DOHH2 (cell line): ENCODE results near the gene ZSCAN18.

Source experiments
- H3F3A ChIP-seq: fragments of 200-600 bp; sonication (generic), shearing (Covaris generic); 2 replicates; pipeline ENCODE4 v1.6.0; 2016; ENCODE audit warnings: antibody characterized with exemption, mild to moderate bottlenecking; ENCODE audit not compliant: control insufficient read depth, insufficient read depth
- H3K27ac ChIP-seq: fragments of 200-600 bp; sonication (generic); 2 replicates; pipeline ENCODE4 v1.5.1; 2014; ENCODE audit warnings: low read depth, mild to moderate bottlenecking, low read length, moderate library complexity
- H3K27me3 ChIP-seq: fragments of 200-600 bp; sonication (generic); 2 replicates; pipeline ENCODE4 v1.6.1; 2014; ENCODE audit warnings: mild to moderate bottlenecking, low read length, mixed read lengths; ENCODE audit not compliant: control insufficient read depth
- H3K36me3 ChIP-seq: fragments of 200-600 bp; sonication (generic); 2 replicates; pipeline ENCODE4 v1.6.1; 2014; ENCODE audit warnings: mild to moderate bottlenecking, low read length, moderate library complexity, mixed read lengths; ENCODE audit not compliant: control insufficient read depth
- H3K4me1 ChIP-seq: fragments of 200-600 bp; sonication (generic); 2 replicates; pipeline ENCODE4 v1.6.1; 2014; ENCODE audit warnings: mild to moderate bottlenecking, low read length, mixed read lengths; ENCODE audit not compliant: control insufficient read depth
- H3K4me2 ChIP-seq: fragments of 200-600 bp; sonication (generic); 2 replicates; pipeline ENCODE4 v1.6.0; 2014; ENCODE audit warnings: mild to moderate bottlenecking, low read length, moderate library complexity
- H3K4me3 ChIP-seq: fragments of 200-600 bp; sonication (generic); 2 replicates; pipeline ENCODE4 v1.5.1; 2014; ENCODE audit warnings: mild to moderate bottlenecking, low read length, mixed read lengths
- H3K79me2 ChIP-seq: fragments of 200-600 bp; sonication (generic); 2 replicates; pipeline ENCODE4 v1.6.1; 2014; ENCODE audit warnings: mild to moderate bottlenecking, low read length, mixed read lengths; ENCODE audit not compliant: control insufficient read depth
- H3K9me2 ChIP-seq: fragments of 200-600 bp; sonication (generic); replicated peaks from 2 replicates; pipeline ENCODE4 v1.6.1; 2014; ENCODE audit warnings: mild to moderate bottlenecking, low read length, mixed read lengths; ENCODE audit not compliant: control insufficient read depth
- H3K9me3 ChIP-seq: fragments of 200-600 bp; sonication (generic); 2 replicates; pipeline ENCODE4 v1.6.1; 2014; ENCODE audit warnings: antibody characterized with exemption, low read length, mixed read lengths; ENCODE audit not compliant: control insufficient read depth, insufficient read depth
- H4K20me1 ChIP-seq: fragments of 200-600 bp; sonication (generic); 2 replicates; pipeline ENCODE4 v1.6.0; 2014; ENCODE audit warnings: low read depth, mild to moderate bottlenecking, antibody characterized with exemption, low read length, moderate library complexity; ENCODE audit not compliant: control insufficient read depth, insufficient read depth
- CTCF ChIP-seq: fragments of 200-600 bp; sonication (generic); IDR thresholded peaks from one replicate; pipeline ENCODE4 v1.5.1; 2014; ENCODE audit warnings: antibody characterized with exemption, mild to moderate bottlenecking, low read depth, low read length; ENCODE audit not compliant: poor library complexity, severe bottlenecking
- EZH2phosphoT487 ChIP-seq: fragments of 200-600 bp; sonication (generic); IDR thresholded peaks from 2 replicates; pipeline ENCODE4 v1.6.1; 2017; ENCODE audit warnings: borderline replicate concordance, mild to moderate bottlenecking, antibody characterized with exemption, low read length, moderate library complexity, mixed read lengths

ZSCAN18 gene

GRCh38 chr19:58083021-58083420 lies 15.0 kb downstream of the ZSCAN18 start:
- Histone ChIP-seq H3K36me3 (no peaks in the 10 kb centered on the region), H3K9me3 (peaks cover 38% of the 10 kb centered on the region; the same call in 1 of the 2 replicates), H3K4me3 (no peak overlapping the region), H3F3A (no peaks in the 10 kb centered on the region), H3K27ac (no peak overlapping the region), H3K27me3 (no peaks in the 10 kb centered on the region), H3K9me2 (no peaks in the 10 kb centered on the region), H3K4me2 (no peak overlapping the region), H3K79me2 (no peaks in the 10 kb centered on the region), H4K20me1 (no peaks in the 10 kb centered on the region), H3K4me1 (no peaks in the 10 kb centered on the region)
- TF ChIP-seq EZH2phosphoT487 (no peak), CTCF (no peak)

GRCh38 chr19:58079792-58080191 lies 18.2 kb downstream of the ZSCAN18 start:
- no peak overlapping the region for H3K27ac ChIP-seq
- H3K36me3 ChIP-seq = no peaks in the 10 kb centered on the region
- no peak overlapping the region for H3K4me2 ChIP-seq
- H3K79me2 ChIP-seq = no peaks in the 10 kb centered on the region
- no peaks in the 10 kb centered on the region for H3F3A ChIP-seq
- peaks cover 19% of the 10 kb centered on the region; the same call in 1 of the 2 replicates for H3K9me3 ChIP-seq
- no peaks in the 10 kb centered on the region for H3K4me1 ChIP-seq
- no peaks in the 10 kb centered on the region for H3K27me3 ChIP-seq
- TF ChIP-seq CTCF = no peak
- no peak for TF ChIP-seq EZH2phosphoT487
- H4K20me1 ChIP-seq = no peaks in the 10 kb centered on the region
- no peak overlapping the region for H3K4me3 ChIP-seq
- H3K9me2 ChIP-seq = no peaks in the 10 kb centered on the region

DNA sequence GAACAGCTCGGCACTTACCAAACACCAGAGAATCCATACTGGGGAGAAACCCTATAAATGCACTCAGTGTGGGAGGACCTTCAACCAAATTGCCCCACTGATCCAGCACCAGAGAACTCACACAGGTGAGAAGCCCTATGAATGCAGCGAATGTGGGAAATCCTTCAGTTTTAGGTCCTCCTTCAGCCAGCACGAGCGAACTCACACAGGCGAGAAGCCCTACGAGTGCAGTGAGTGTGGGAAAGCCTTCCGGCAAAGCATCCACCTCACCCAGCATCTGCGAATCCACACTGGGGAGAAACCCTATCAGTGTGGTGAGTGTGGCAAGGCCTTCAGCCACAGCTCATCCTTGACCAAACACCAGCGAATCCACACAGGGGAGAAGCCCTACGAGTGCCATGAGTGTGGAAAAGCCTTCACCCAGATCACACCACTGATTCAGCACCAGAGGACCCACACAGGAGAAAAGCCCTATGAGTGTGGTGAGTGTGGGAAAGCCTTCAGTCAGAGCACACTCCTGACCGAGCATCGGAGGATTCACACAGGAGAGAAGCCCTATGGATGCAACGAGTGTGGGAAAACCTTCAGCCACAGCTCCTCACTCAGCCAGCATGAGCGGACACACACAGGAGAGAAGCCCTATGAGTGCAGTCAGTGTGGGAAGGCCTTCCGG lies 30.7 kb downstream of the ZSCAN18 start:
- Histone ChIP-seq H3K27ac (no peak overlapping the region), H3K9me2 (no peaks in the 10 kb centered on the region), H3F3A (no peaks in the 10 kb centered on the region), H3K9me3 (peaks cover 53% of the 10 kb centered on the region), H3K36me3 (no peaks in the 10 kb centered on the region), H4K20me1 (no peaks in the 10 kb centered on the region), H3K4me1 (no peaks in the 10 kb centered on the region), H3K27me3 (no peaks in the 10 kb centered on the region), H3K79me2 (no peaks in the 10 kb centered on the region), H3K4me2 (no peak overlapping the region), H3K4me3 (no peak overlapping the region)
- TF ChIP-seq CTCF (no peak), EZH2phosphoT487 (no peak)
